HCT116 (cell line): ENCODE measurements around the gene IL18BP. TPM values are rescaled to one million over a fixed set of nuclear protein-coding genes. Genes with fewer than 3 reads are reported as not detected.

Experiments
- ATAC-seq: fragments of 200-7000 bp; cut with Tn5 transposase; 2 replicates; pipeline ENCODE4 v1.9.1; 2020; ENCODE audit warnings: mild to moderate bottlenecking, moderate library complexity
- BruUV-seq: library from RNA; stranded (reverse); fragments of 400-500 nt; replicated peaks from 2 replicates; lab custom pipeline; 2021; lab: Mats Ljungman, UMichigan
- CTCF ChIA-PET: fragments of 300-600 bp; sonication (Branson Sonifier 250); formaldehyde crosslinking; loops from one replicate; lab custom pipeline; 2021; ENCODE audit warnings: antibody characterized with exemption; lab: Charles Lee
- POLR2A ChIA-PET: fragments of 300-600, 350-600 bp; sonication (Branson Sonifier 250); formaldehyde crosslinking; loops from one replicate; lab custom pipeline; 2021; ENCODE audit warnings: antibody characterized with exemption; lab: Charles Lee
- RAD21 ChIA-PET, 2 experiments: fragments of 300-600 bp; sonication (Branson Sonifier 250); formaldehyde crosslinking; loops; one replicate each; lab custom pipeline; 2023; ENCODE audit warnings: low total read pairs in 2 of 2; ENCODE audit not compliant: uncharacterized antibody in 2 of 2, unreplicated experiment in 2 of 2, low non-redundant PET in 1 of 2; lab: Charles Lee
- DNase-seq: peaks from one replicate; pipeline ENCODE4 v3.0.0-alpha.2; 2010; ENCODE audit warnings: low read depth, low spot score
- H2AFZ ChIP-seq: fragments of 200-600 bp; shearing (Covaris generic), sonication (generic); 2 replicates; pipeline ENCODE4 v1.6.1; 2017; ENCODE audit warnings: low read depth, mixed run types, mixed read lengths, antibody characterized with exemption, low read length; ENCODE audit not compliant: poor library complexity, severe bottlenecking
- H3K27ac ChIP-seq: 2 replicates; pipeline ENCODE4 v1.5.1; 2012; ENCODE audit warnings: low read depth, low read length
- H3K27me3 ChIP-seq: fragments of 200-600 bp; sonication (generic); 2 replicates; pipeline ENCODE4 v1.6.1; 2016; ENCODE audit warnings: mixed run types, low read length, mixed read lengths; ENCODE audit not compliant: insufficient read depth
- H3K36me3 ChIP-seq, 2 experiments: fragments of 200-500 bp in 1 of 2; fragments of 200-600 bp in 1 of 2; sonication (Bioruptor generic) in 1 of 2; sonication (generic) in 1 of 2; 2 replicates each; pipeline versions ENCODE4 v1.5.1 to v1.6.1; 2014 to 2016; ENCODE audit warnings: low read length in 2 of 2, inconsistent platforms in 1 of 2, mixed read lengths in 1 of 2, mixed run types in 1 of 2; ENCODE audit not compliant: insufficient read depth in 2 of 2, control insufficient read depth in 1 of 2
- H3K4me1 ChIP-seq, 2 experiments: fragments of 200-600 bp in 1 of 2; sonication (generic) in 1 of 2; 2 replicates each; pipeline versions ENCODE4 v1.5.1 to v1.6.1; 2012 to 2017; ENCODE audit warnings: low read length in 2 of 2, inconsistent platforms in 1 of 2, mild to moderate bottlenecking in 1 of 2, mixed read lengths in 1 of 2, mixed run types in 1 of 2, moderate library complexity in 1 of 2; ENCODE audit not compliant: insufficient read depth in 2 of 2, control insufficient read depth in 1 of 2
- H3K4me2 ChIP-seq: fragments of 200-600 bp; sonication (generic); 2 replicates; pipeline ENCODE4 v1.6.1; 2017; ENCODE audit warnings: mixed run types, low read length, mixed read lengths
- H3K4me3 ChIP-seq, 2 experiments: fragments of 200-600 bp in 1 of 2; sonication (generic) in 1 of 2; replicated peaks in 1 of 2; 2 replicates each; pipeline ENCODE4 v1.5.1; 2011 to 2016; ENCODE audit warnings: low read length in 2 of 2, control low read depth in 1 of 2, low read depth in 1 of 2, mild to moderate bottlenecking in 1 of 2, mixed read lengths in 1 of 2, mixed run types in 1 of 2
- H3K79me2 ChIP-seq: fragments of 200-600 bp; sonication (generic); 2 replicates; pipeline ENCODE4 v1.6.1; 2017; ENCODE audit warnings: mild to moderate bottlenecking, mixed run types, low read length, moderate library complexity, mixed read lengths; ENCODE audit not compliant: insufficient read depth
- H3K9ac ChIP-seq: fragments of 200-600 bp; sonication (generic); 2 replicates; pipeline ENCODE4 v1.6.1; 2016; ENCODE audit warnings: low read length, mixed read lengths
- H3K9me2 ChIP-seq: fragments of 200-600 bp; sonication (generic), shearing (Covaris generic); 2 replicates; pipeline ENCODE4 v1.6.1; 2017; ENCODE audit warnings: mixed run types, mild to moderate bottlenecking, moderate library complexity; ENCODE audit not compliant: insufficient read depth
- H3K9me3 ChIP-seq, 2 experiments: fragments of 200-500 bp in 1 of 2; fragments of 200-600 bp in 1 of 2; sonication (Bioruptor generic) in 1 of 2; sonication (generic) in 1 of 2; 2 replicates each; pipeline ENCODE4 v1.6.1; 2014 to 2017; ENCODE audit warnings: low read length in 2 of 2, mixed read lengths in 2 of 2, inconsistent platforms in 1 of 2, low read depth in 1 of 2, mild to moderate bottlenecking in 1 of 2, mixed run types in 1 of 2, moderate library complexity in 1 of 2; ENCODE audit not compliant: control insufficient read depth in 1 of 2, insufficient read depth in 1 of 2
- H4K20me1 ChIP-seq: fragments of 200-600 bp; sonication (generic), shearing (Covaris generic); 2 replicates; pipeline ENCODE4 v1.6.1; 2017; ENCODE audit warnings: mixed run types, mild to moderate bottlenecking, moderate library complexity; ENCODE audit not compliant: insufficient read depth
- CEBPB ChIP-seq: IDR thresholded peaks from 2 replicates; pipeline ENCODE4 v1.6.1; 2012; ENCODE audit warnings: low read depth
- ELF1 ChIP-seq: IDR thresholded peaks from 2 replicates; pipeline ENCODE4 v1.6.1; 2012; ENCODE audit warnings: low read depth, borderline replicate concordance
- EZH2phosphoT487 ChIP-seq: fragments of 200-600 bp; IDR thresholded peaks from 2 replicates; pipeline ENCODE4 v1.6.1; 2018; ENCODE audit warnings: antibody characterized with exemption, borderline replicate concordance
- TCF7L2 ChIP-seq: IDR thresholded peaks from 2 replicates; pipeline ENCODE4 v1.7.0; 2011; ENCODE audit warnings: borderline replicate concordance, inconsistent platforms; ENCODE audit not compliant: insufficient read depth, insufficient read length; ENCODE audit errors: extremely low read depth
- intact Hi-C: fragments of 100-400 bp; cut with micrococcal nuclease; formaldehyde crosslinking; loops from 2 replicates; pipeline ENCODE4 v1.10.0; 2022
- total RNA-seq: library from RNA; stranded (reverse); gene quantifications from one replicate; pipeline ENCODE4 v1.2.1, GENCODE V29; 2021; ENCODE audit not compliant: unreplicated experiment
- TF ChIP-seq, protein P1 (sequence below): IDR thresholded peaks from 2 replicates; pipeline ENCODE4 v1.6.1; 2012

IL18BP gene
- total RNA-seq, 1 experiment from 2014 or later = 9.8 TPM

DNA sequence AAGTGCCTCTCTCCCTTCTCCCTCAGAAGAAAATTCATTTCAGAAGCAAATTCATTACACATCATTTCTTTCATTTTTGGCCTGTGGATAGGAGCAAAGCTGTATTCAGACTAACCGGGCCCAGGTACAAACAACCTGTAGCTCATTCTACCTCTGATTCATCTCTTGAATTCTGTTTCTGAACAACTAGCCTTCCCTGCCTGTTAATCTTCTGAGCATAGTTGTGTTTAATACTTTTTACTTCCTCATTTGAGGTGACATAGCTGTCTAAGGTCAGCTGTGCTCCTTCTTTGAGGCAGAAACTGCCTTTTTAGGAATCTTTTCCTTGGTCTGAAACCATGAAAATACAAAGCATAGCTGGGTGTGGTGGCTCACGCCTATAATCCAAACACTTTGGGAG lies 12.6 kb upstream of the IL18BP start:
- Histone ChIP-seq H3K79me2 (no peaks in the 10 kb centered on the region; the same call in 1 of the 2 replicates), H3K4me2 (no peak overlapping the region), H3K4me1 (no peaks in the 10 kb centered on the region), H4K20me1 (no peaks in the 10 kb centered on the region), H2AFZ (no peak overlapping the region), H3K4me3 (no peak overlapping the region), H3K9me2 (no peaks in the 10 kb centered on the region), H3K9ac (no peak overlapping the region), H3K9me3 (no peaks in the 10 kb centered on the region), H3K27me3 (no peaks in the 10 kb centered on the region), H3K36me3 (no peaks in the 10 kb centered on the region), H3K27ac (no peak overlapping the region)
- CTCF ChIA-PET = interaction anchor here (0.6 to 1.2 kb wide), 2 partner anchors 9 to 587 kb away, joined by 4 read pairs; no protein-coding TSS in a partner anchor
- DNase-seq = no peak
- TF ChIP-seq ELF1 (no peak), TCF7L2 (no peak)
- POLR2A ChIA-PET = no interaction called here
- no TSS peak for BruUV-seq
- RAD21 ChIA-PET = no interaction called here
- intact Hi-C loops = no loop called here
- no peak for ATAC-seq

DNA sequence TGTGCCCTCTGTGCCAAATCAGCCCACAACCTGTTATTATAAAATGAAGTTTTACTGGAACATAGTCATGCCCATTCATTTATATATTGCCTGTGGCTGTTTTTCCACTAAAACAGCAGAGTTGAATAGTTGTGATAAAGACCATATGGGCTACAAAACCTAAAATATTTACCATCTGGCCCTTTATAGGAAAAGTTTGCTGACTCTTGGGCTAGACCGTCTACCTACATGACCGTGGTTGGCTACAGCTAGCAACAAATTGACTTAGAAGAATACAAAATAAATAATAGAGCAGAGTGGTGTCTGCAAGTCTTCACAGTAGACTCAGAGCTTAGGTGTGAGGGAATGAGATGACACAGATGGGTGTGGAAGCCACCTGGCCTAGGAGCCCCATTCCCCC lies 11.2 kb upstream of the IL18BP start:
- H3K9me2 ChIP-seq = no peaks in the 10 kb centered on the region
- no peak overlapping the region for H3K27ac ChIP-seq
- H3K36me3 ChIP-seq = peaks cover 0 to 4% of the 10 kb centered on the region in 2 experiments; a peak in 1 of 4 replicates
- no peak overlapping the region for H2AFZ ChIP-seq
- no peaks in the 10 kb centered on the region; the same call in 1 of the 2 replicates for H3K79me2 ChIP-seq
- no peaks in the 10 kb centered on the region for H3K27me3 ChIP-seq
- ChIA-PET POLR2A (no interaction called here), RAD21 (no interaction called here), CTCF (interaction anchor here (1.2 kb wide), 1 partner anchor 10 kb away, joined by 3 read pairs; no protein-coding TSS in a partner anchor)
- no peak overlapping the region for H3K9ac ChIP-seq
- BruUV-seq = no TSS peak
- intact Hi-C loops = no loop called here
- no peak for DNase-seq
- no peaks in the 10 kb centered on the region for H4K20me1 ChIP-seq
- TF ChIP-seq EZH2phosphoT487 (no peak), CEBPB (no peak)
- TF ChIP-seq, protein P1, sequence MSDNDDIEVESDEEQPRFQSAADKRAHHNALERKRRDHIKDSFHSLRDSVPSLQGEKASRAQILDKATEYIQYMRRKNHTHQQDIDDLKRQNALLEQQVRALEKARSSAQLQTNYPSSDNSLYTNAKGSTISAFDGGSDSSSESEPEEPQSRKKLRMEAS = no peak
- no peak for ATAC-seq
- H3K9me3 ChIP-seq = no peaks in the 10 kb centered on the region
- H3K4me1 ChIP-seq = no peaks in the 10 kb centered on the region
- no peak overlapping the region for H3K4me3 ChIP-seq
- no peak overlapping the region for H3K4me2 ChIP-seq
